Measurements from ENCODE around the gene TRIM13.

DNA sequence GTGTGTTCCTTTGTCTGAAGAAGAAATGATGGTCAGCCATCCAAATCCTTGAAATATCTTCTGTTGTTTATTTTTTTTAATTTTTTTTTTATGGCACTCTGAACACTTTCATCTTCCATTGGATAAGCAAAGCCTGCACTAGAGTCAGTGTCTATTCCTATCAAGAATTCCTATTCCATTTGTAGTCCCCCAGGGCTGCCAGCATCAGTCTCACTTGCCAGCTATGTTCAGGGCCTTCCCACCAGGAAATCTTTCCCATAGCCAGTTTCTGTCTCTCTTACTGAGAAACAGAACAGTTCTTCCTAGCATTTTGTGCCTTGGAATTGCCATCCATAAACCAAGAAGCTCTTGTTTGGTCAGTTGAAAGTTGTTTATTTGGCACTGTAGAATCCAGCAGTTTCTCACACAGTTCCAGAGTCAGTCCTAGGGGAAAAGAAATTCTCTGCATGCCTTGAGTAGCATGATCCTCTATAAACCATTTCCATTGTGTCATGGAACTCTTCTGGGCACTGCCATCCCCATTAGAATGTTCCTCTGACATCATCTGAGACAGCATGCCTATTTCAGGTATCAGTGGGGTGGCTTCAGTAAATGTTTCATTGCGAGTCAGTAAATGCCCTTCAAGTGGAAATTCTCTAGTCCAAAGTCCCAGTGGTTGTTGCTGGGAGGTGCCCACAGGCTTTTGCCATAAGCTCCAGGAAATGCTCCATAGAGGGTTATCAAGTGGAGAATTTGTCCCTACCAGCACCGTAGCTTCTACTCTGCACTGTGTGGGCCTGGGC lies 42.0 kb upstream of the TRIM13 start:
- TF ChIP-seq, protein P1, sequence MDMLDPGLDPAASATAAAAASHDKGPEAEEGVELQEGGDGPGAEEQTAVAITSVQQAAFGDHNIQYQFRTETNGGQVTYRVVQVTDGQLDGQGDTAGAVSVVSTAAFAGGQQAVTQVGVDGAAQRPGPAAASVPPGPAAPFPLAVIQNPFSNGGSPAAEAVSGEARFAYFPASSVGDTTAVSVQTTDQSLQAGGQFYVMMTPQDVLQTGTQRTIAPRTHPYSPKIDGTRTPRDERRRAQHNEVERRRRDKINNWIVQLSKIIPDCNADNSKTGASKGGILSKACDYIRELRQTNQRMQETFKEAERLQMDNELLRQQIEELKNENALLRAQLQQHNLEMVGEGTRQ (IDR thresholded peaks at IDR 0.05; ENCODE audit: borderline replicate concordance, low read depth, low read length), result no peak
- TF ChIP-seq EP300 (IDR thresholded peaks at IDR 0.05; ENCODE audit: borderline replicate concordance in 1 of 2, low read depth in 1 of 2, low read length in 1 of 2) (no peak), RCOR1 (IDR thresholded peaks at IDR 0.05; ENCODE audit: low read length) (no peak), RFX5 (IDR thresholded peaks at IDR 0.05; ENCODE audit: low read length) (no peak), GABPA (IDR thresholded peaks at IDR 0.05; ENCODE audit: low read depth) (no peak), TAF1 (IDR thresholded peaks at IDR 0.05; ENCODE audit: borderline replicate concordance, low read depth, low read length) (no peak), JUND (IDR thresholded peaks at IDR 0.05) (no peak), YY1 (IDR thresholded peaks at IDR 0.05; ENCODE audit: low read depth) (no peak), MXI1 (IDR thresholded peaks at IDR 0.05; ENCODE audit: low read depth, low read length) (no peak), POLR2AphosphoS5 (IDR thresholded peaks at IDR 0.05; ENCODE audit: low read depth, low read length) (no peak), TEAD4 (IDR thresholded peaks at IDR 0.05; ENCODE audit: borderline replicate concordance, insufficient read depth) (no peak)
- TF ChIP-seq, protein P2, sequence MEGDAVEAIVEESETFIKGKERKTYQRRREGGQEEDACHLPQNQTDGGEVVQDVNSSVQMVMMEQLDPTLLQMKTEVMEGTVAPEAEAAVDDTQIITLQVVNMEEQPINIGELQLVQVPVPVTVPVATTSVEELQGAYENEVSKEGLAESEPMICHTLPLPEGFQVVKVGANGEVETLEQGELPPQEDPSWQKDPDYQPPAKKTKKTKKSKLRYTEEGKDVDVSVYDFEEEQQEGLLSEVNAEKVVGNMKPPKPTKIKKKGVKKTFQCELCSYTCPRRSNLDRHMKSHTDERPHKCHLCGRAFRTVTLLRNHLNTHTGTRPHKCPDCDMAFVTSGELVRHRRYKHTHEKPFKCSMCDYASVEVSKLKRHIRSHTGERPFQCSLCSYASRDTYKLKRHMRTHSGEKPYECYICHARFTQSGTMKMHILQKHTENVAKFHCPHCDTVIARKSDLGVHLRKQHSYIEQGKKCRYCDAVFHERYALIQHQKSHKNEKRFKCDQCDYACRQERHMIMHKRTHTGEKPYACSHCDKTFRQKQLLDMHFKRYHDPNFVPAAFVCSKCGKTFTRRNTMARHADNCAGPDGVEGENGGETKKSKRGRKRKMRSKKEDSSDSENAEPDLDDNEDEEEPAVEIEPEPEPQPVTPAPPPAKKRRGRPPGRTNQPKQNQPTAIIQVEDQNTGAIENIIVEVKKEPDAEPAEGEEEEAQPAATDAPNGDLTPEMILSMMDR (IDR thresholded peaks at IDR 0.05), result no peak

Measured in SK-N-SH (cell line).